PFSK-1 (cell line): Measurements from ENCODE around the gene CNOT4.

Source experiments
- FOXP2 ChIP-seq: optimal IDR thresholded peaks from 2 replicates; pipeline ENCODE3; 2011; ENCODE audit warnings: borderline replicate concordance, control low read depth, inconsistent platforms; ENCODE audit not compliant: insufficient read depth; ENCODE audit errors: extremely low read length, extremely low read depth
- POLR2AphosphoS5 ChIP-seq: IDR thresholded peaks from 2 replicates; pipeline ENCODE4 v1.6.1; 2012; ENCODE audit warnings: low read depth, mild to moderate bottlenecking, control low read depth, low read length, moderate library complexity
- REST ChIP-seq, 2 experiments: IDR thresholded peaks; 2 replicates each; pipeline versions ENCODE4 v1.6.1 to v1.8.0; 2011 to 2012; ENCODE audit warnings: low read depth in 2 of 2, low read length in 2 of 2, control low read depth in 1 of 2, inconsistent platforms in 1 of 2, mild to moderate bottlenecking in 1 of 2, moderate library complexity in 1 of 2; ENCODE audit not compliant: insufficient read depth in 1 of 2
- SIN3A ChIP-seq: IDR thresholded peaks from 2 replicates; pipeline ENCODE4 v1.6.1; 2012; ENCODE audit warnings: mild to moderate bottlenecking, low read length, moderate library complexity, borderline replicate concordance; ENCODE audit not compliant: insufficient read depth
- TAF1 ChIP-seq: IDR thresholded peaks from 2 replicates; pipeline ENCODE4 v1.6.1; 2012; ENCODE audit warnings: low read length, control low read depth, borderline replicate concordance; ENCODE audit not compliant: insufficient read depth

Gene CNOT4

DNA sequence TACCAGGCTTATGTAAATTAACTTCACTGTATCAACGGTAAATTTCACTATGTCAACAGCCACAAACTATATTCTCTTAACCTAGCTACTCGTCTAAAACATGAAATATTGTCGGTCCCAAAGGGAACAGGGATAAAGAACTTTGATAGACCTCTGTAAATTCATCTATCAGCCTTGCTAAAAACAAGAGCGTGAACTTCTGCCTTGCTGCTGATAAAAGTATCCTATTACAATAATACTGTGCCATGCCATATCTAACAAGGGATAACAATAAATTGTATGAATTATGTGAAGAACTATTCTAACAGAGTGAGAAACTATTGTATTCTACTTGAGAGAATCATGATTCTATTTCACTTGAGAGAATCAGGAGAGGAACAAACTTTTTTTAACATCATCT, 117.2 kb downstream of the CNOT4 start:
- no peak for TF ChIP-seq REST (IDR thresholded peaks at IDR 0.05; ENCODE audit: insufficient read depth in 1 of 2, low read depth in 2 of 2, low read length in 2 of 2)
- TF ChIP-seq FOXP2: no peak
- TF ChIP-seq TAF1: no peak
- TF ChIP-seq POLR2AphosphoS5: no peak

- no peak for TF ChIP-seq FOXP2
- TF ChIP-seq POLR2AphosphoS5: no peak
Measured at GRCh38 chr7:135391514-135391913, 118.4 kb downstream of the CNOT4 start.

DNA sequence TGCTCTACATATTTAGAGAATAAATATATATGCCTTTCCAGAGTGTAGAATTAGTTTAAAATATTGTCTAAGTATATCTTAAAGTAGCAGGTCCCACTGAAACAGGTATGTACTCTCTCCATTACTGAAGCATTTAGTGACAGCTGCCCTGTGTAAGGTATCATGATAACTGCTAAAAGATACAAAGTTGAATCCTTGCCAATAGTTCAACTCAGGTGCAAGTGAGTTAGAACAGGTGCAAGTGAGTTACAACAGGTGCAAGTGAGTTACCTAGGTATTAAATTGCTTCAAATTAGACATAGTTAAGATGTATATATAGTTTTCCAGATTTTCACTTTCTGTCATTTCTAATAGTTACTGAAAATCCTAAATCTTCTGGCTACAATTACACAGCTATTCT, 119.1 kb downstream of the CNOT4 start:
- no peak for TF ChIP-seq SIN3A
- no peak for TF ChIP-seq FOXP2
- TF ChIP-seq POLR2AphosphoS5: no peak
- no peak for TF ChIP-seq TAF1
- no peak for TF ChIP-seq REST (IDR thresholded peaks at IDR 0.05; ENCODE audit: insufficient read depth in 1 of 2, low read depth in 2 of 2, low read length in 2 of 2)

DNA sequence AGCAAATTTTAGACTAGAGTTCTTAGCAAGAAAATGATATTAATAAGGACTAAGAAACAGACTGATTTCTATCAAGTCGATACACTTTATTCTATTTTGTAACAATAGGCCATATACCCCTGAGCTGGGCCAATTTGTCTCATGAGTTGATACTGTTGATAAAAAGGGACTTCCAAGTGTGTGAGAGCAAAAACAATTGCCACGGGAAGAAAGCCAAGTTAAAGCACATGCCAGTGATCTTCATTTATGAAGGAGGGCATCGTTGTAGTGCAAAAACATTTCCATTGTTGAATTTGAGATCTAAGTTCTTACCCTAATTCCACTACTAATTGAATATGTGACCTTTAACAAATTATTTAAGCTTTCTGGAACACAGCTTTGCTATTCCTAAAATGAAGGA, 119.9 kb downstream of the CNOT4 start:
- TF ChIP-seq REST (IDR thresholded peaks at IDR 0.05; ENCODE audit: insufficient read depth in 1 of 2, low read depth in 2 of 2, low read length in 2 of 2) (no peak), TAF1 (no peak), FOXP2 (no peak), POLR2AphosphoS5 (no peak), SIN3A (no peak)

DNA sequence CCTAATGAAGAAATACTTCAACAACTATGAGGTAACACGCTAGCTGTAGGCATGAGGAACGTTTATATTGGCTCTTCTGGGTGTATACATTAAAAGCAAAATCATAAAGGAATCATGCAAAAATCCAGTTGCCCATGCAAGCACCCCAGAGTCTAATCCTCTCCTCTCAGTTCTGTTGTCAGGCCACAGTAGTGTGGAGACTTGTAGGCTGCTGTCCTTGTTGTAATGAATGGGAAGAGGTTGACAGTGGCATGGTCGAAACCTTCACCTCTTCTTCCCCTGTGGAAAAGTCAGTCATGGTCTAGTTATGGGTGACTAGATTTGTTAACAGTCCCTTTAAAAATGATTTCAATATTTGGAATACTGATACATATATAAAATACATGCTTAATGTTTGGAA, 121.3 kb downstream of the CNOT4 start:
- TF ChIP-seq POLR2AphosphoS5 (no peak), TAF1 (no peak)

DNA sequence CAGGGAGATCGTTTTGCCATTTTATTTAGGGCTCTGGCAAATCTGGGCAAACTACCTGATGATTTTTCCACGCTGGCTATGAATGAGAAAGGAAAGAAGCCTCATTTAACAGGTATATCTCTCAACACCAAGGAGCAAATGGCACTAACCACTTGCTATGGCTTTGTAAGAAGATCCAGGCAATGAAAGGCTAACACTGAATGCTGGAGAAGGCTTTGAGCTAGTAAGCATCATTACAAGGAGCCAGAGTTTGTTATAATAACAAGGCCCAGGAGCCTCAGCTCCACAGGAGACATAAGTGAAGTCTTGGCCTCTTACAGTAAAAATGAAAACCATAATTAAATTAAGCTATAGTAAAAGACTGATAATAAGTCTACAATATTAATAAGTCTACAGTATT, 123.1 kb downstream of the CNOT4 start:
- TF ChIP-seq TAF1 (no peak), REST (IDR thresholded peaks at IDR 0.05; ENCODE audit: insufficient read depth in 1 of 2, low read depth in 2 of 2, low read length in 2 of 2) (no peak), SIN3A (no peak), FOXP2 (no peak), POLR2AphosphoS5 (no peak)
